GM21786 (cell line): ENCODE data around the gene THADA.

Experiments
- ATAC-seq: cut with Tn5 transposase; IDR thresholded peaks from one replicate; pipeline ENCODE4 v1.9.1; 2021; ENCODE audit not compliant: unreplicated experiment

Gene THADA

GRCh38 chr2:43469713-43470112 is 126.1 kb downstream of the THADA start:
- no peak for ATAC-seq

- ATAC-seq: no peak
Observed at GRCh38 chr2:43469094-43469493, 126.7 kb downstream of the THADA start.

GRCh38 chr2:43467891-43468290 is 127.9 kb downstream of the THADA start:
- ATAC-seq: no peak

- ATAC-seq: no peak
Observed at GRCh38 chr2:43465234-43465633, 130.6 kb downstream of the THADA start.

GRCh38 chr2:43464590-43464989 is 131.2 kb downstream of the THADA start:
- ATAC-seq: no peak

GRCh38 chr2:43462866-43463641 is 132.8 kb downstream of the THADA start:
- ATAC-seq: no peak

GRCh38 chr2:43461453-43462073 is 134.3 kb downstream of the THADA start:
- ATAC-seq: peak; percentile 83

GRCh38 chr2:43460611-43461365 is 135.1 kb downstream of the THADA start:
- ATAC-seq: no peak

GRCh38 chr2:43460174-43460546 is 135.7 kb downstream of the THADA start:
- ATAC-seq: no peak

GRCh38 chr2:43459446-43460173 is 136.2 kb downstream of the THADA start:
- no peak for ATAC-seq

- no peak for ATAC-seq
Observed at GRCh38 chr2:43458014-43458628, 137.7 kb downstream of the THADA start.

- ATAC-seq: no peak
Observed at GRCh38 chr2:43455731-43456642, 139.9 kb downstream of the THADA start.

- no peak for ATAC-seq
Observed at GRCh38 chr2:43455296-43455695, 140.5 kb downstream of the THADA start.

- no peak for ATAC-seq
Observed at GRCh38 chr2:43454791-43455190, 141.0 kb downstream of the THADA start.

GRCh38 chr2:43453179-43454170 is 142.4 kb downstream of the THADA start:
- no peak for ATAC-seq

GRCh38 chr2:43452318-43452731 is 143.5 kb downstream of the THADA start:
- ATAC-seq: no peak

- no peak for ATAC-seq
Observed at GRCh38 chr2:43450617-43451016, 145.2 kb downstream of the THADA start.

GRCh38 chr2:43448822-43449110 is 147.1 kb downstream of the THADA start:
- ATAC-seq: no peak
